Chondrocyte (in vitro differentiated cells): ENCODE data around the gene DOK7. TPM values are rescaled to one million over a fixed set of nuclear protein-coding genes. Genes with fewer than 3 reads are reported as not detected.

Experiments
- DNase-seq: peaks from one replicate; pipeline ENCODE4 v3.0.0; 2021; ENCODE audit warnings: mixed read lengths, low spot score
- H3K27ac Mint-ChIP-seq: one replicate; pipeline ENCODE4 v1.8.0; 2021; ENCODE audit warnings: mild to moderate bottlenecking, moderate library complexity, mixed read lengths; ENCODE audit not compliant: unreplicated experiment
- H3K27me3 Mint-ChIP-seq: 2 replicates; pipeline ENCODE4 v1.8.0; 2021; ENCODE audit warnings: low read depth, mixed read lengths
- H3K36me3 Mint-ChIP-seq: 2 replicates; pipeline ENCODE4 v1.8.0; 2021; ENCODE audit warnings: low read depth, mixed read lengths
- H3K4me1 Mint-ChIP-seq: 2 replicates; pipeline ENCODE4 v1.8.0; 2021; ENCODE audit warnings: low read depth, mild to moderate bottlenecking, mixed read lengths
- H3K4me3 Mint-ChIP-seq: one replicate; pipeline ENCODE4 v1.8.0; 2021; ENCODE audit warnings: mild to moderate bottlenecking, moderate library complexity, mixed read lengths; ENCODE audit not compliant: unreplicated experiment
- H3K9me3 Mint-ChIP-seq: 2 replicates; pipeline ENCODE4 v1.8.0; 2021; ENCODE audit warnings: low read depth, mixed read lengths
- total RNA-seq: library from RNA; stranded (reverse); gene quantifications from 3 replicates; pipeline ENCODE4 v1.2.1, GENCODE V29; 2021
- TF ChIP-seq, protein P1 (sequence below): fragments of 200-600 bp; sonication (generic); IDR thresholded peaks from 2 replicates; pipeline ENCODE4 v1.5.0; 2021; ENCODE audit warnings: antibody characterized with exemption, mild to moderate bottlenecking, moderate library complexity

DOK7 gene
- total RNA-seq, 1 donor from 2014 or later: 0.37 TPM

DNA sequence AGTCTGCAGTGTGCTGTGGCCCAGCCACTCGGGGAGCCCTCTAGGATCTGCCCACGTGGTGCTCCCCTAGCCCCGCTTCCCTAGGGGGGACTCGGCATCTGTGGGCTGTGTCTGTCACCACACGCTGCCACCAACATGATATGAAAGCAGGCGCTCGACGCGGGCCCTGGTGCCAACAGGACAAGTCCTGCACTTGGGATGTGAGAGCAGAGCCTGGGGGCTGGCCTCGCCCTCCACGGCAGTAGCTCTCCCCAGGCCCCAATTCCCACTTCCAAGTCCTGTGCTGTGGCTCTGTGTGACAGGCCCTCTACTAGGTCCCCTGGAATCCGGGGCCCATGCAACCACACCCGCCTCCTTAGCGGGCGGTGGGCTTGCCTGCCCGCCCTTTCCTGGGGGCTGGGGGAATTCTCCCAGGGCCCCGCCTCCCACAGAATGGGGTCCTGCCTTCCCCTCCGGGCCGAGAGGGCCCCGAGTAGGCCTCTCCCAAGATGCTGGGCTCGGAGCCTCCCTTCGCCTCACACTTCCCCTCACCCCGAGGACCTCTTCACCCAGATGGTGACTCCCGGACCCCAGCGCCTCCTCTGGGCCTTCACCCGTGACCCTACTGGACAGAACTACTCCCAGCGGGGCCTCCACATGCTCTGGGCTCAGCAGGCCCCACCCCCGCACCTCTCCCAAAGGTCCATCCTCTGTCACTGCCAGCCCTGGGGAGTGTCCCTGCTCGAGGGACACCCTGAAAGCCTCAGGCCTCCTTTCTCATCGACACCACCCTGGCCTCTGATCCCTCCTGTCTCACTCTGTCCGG, 57.9 kb downstream of the DOK7 start:
- Mint-ChIP-seq H3K27me3 (no peaks in the 10 kb centered on the region), H3K4me3 (no peak overlapping the region), H3K27ac (no peak overlapping the region), H3K36me3 (peaks cover 21% of the 10 kb centered on the region), H3K9me3 (no peaks in the 10 kb centered on the region), H3K4me1 (no peaks in the 10 kb centered on the region)
- peak; percentile 87 for DNase-seq
- TF ChIP-seq, protein P1, sequence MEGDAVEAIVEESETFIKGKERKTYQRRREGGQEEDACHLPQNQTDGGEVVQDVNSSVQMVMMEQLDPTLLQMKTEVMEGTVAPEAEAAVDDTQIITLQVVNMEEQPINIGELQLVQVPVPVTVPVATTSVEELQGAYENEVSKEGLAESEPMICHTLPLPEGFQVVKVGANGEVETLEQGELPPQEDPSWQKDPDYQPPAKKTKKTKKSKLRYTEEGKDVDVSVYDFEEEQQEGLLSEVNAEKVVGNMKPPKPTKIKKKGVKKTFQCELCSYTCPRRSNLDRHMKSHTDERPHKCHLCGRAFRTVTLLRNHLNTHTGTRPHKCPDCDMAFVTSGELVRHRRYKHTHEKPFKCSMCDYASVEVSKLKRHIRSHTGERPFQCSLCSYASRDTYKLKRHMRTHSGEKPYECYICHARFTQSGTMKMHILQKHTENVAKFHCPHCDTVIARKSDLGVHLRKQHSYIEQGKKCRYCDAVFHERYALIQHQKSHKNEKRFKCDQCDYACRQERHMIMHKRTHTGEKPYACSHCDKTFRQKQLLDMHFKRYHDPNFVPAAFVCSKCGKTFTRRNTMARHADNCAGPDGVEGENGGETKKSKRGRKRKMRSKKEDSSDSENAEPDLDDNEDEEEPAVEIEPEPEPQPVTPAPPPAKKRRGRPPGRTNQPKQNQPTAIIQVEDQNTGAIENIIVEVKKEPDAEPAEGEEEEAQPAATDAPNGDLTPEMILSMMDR: no peak

DNA sequence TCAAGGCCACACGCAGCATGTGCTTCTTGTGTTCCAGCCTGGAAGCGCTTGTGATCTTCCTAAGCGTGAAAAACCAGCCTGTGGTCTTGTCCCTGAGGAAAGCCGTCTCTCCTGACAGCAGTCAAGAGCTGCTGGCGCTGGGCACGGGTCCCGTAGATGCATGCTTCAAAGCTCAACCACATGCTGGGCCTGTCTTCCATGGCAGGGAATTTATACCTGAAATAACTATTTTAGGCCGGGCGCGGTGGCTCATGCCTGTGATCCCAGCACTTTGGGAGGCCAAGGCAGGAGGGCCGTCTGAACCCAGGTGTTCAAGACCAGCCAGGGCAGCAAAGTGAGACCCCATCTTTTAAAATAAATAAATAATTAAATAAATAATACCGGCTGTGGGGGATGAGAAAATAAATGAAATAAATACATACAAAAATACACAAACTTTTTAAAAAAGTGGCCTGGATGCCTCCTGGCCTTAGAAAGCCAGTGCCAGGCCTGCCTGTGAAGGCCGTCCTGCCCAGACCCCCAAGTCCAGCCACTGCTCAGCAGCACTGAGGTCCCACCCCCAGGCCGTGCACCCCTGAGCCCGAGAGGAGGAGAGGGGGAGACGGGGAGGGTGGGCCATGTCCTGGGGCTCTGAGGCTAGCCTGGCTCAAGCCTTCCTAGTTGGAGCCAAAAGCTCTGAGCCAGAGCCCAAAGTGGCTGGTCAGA, 58.7 kb downstream of the DOK7 start:
- TF ChIP-seq, protein P1: no peak

DNA sequence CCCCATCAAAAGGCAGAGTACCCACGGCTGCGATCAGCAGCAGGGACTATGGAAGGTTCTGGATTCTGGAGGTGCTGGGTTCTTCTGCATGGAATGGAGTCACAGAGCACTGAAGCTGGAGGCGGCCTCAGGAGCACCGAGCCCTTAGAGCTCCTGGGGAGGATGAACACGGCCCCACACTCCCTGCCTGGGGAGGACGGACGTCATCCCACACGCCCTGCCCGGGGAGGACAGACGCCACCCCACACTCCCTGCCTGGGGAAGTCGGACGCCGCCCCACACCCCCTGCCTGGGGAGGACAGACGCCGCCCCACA, 59.2 kb downstream of the DOK7 start:
- Mint-ChIP-seq H3K27ac (no peak overlapping the region), H3K9me3 (no peaks in the 10 kb centered on the region), H3K4me1 (no peaks in the 10 kb centered on the region), H3K4me3 (no peak overlapping the region), H3K36me3 (peaks cover 16% of the 10 kb centered on the region), H3K27me3 (no peaks in the 10 kb centered on the region)
- TF ChIP-seq, protein P1: no peak
- DNase-seq: peak; percentile 51

More for the DNA sequence above, 58.7 kb downstream of the DOK7 start:
- Mint-ChIP-seq H3K36me3 (peaks cover 17% of the 10 kb centered on the region), H3K27ac (no peak overlapping the region), H3K27me3 (no peaks in the 10 kb centered on the region), H3K4me3 (no peak overlapping the region), H3K4me1 (no peaks in the 10 kb centered on the region), H3K9me3 (no peaks in the 10 kb centered on the region)
- peak; percentile 52 for DNase-seq

DNA sequence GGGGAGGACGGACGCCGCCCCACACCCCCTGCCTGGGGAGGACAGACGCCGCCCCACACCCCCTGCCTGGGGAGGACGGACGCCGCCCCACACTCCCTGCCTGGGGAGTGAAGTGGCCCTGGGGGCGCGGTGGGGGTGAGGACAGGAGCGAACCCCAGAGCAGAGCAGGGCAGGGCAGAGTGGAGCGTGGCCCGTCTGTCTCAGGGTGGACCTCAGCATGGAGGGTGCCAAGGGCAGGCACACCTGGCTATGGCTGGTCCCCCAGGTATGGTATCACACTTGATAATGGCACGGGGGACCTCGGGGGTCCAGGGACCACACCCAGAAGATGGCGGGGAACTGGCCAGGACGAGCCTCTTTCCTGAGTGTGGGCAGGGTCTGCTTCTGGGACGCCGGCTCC, 59.5 kb downstream of the DOK7 start:
- Mint-ChIP-seq H3K36me3 (peaks cover 13% of the 10 kb centered on the region), H3K27ac (no peak overlapping the region), H3K27me3 (no peaks in the 10 kb centered on the region), H3K4me1 (no peaks in the 10 kb centered on the region), H3K9me3 (no peaks in the 10 kb centered on the region), H3K4me3 (no peak overlapping the region)
- TF ChIP-seq, protein P1: no peak
- DNase-seq: peak; percentile 72

DNA sequence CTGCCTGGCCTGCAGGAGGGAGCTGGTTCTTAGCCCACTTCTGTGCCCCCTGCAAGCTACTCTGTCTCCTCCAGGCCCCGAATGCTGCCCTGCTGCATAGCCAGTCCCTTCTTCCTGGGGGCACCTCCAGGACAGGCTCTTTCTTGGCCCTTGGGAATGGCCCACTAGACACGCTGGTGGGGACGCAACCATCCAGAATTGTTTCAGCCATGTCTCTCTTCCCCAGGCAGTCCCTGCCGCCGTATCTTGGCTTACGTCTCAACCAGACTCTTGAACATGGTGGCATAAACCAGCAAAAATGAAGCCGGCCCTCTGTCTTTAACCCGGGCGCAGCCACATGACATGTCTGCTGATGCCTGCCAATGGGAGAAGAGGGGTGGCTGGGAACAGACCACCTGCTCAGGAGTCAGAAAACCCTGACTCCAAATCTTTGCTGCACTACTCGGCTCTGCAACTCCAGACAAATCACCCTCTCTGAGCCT, 60.1 kb downstream of the DOK7 start:
- H3K27me3 Mint-ChIP-seq: no peaks in the 10 kb centered on the region
- H3K9me3 Mint-ChIP-seq: no peaks in the 10 kb centered on the region
- H3K4me1 Mint-ChIP-seq: no peaks in the 10 kb centered on the region
- TF ChIP-seq, protein P1: no peak
- H3K27ac Mint-ChIP-seq: no peak overlapping the region
- peaks cover 10% of the 10 kb centered on the region for H3K36me3 Mint-ChIP-seq
- peak; percentile 58 for DNase-seq
- no peak overlapping the region for H3K4me3 Mint-ChIP-seq
